Activated T-cell treated with anti-CD3 and anti-CD28 coated beads for 48 hours (primary cell): ENCODE data around the gene RPTOR.

Source experiments
- DNase-seq: peaks from one replicate; pipeline ENCODE4 v3.0.0-alpha.2; 2020; ENCODE audit warnings: low read depth

RPTOR gene

GRCh38 chr17:80930335-80931279, 386.0 kb downstream of the RPTOR start:
- DNase-seq, result no peak

GRCh38 chr17:80931421-80932265, 387.0 kb downstream of the RPTOR start:
- no peak for DNase-seq

GRCh38 chr17:80935526-80935925, 390.9 kb downstream of the RPTOR start:
- no peak for DNase-seq

GRCh38 chr17:80936218-80936617, 391.6 kb downstream of the RPTOR start:
- no peak for DNase-seq

GRCh38 chr17:80936723-80937122, 392.1 kb downstream of the RPTOR start:
- no peak for DNase-seq

GRCh38 chr17:80937462-80938381, 393.1 kb downstream of the RPTOR start:
- no peak for DNase-seq

GRCh38 chr17:80938556-80938955, 393.9 kb downstream of the RPTOR start:
- no peak for DNase-seq

GRCh38 chr17:80939151-80940145, 394.8 kb downstream of the RPTOR start:
- DNase-seq, result no peak

GRCh38 chr17:80940171-80941123, 395.8 kb downstream of the RPTOR start:
- no peak for DNase-seq

GRCh38 chr17:80941171-80941570, 396.5 kb downstream of the RPTOR start:
- DNase-seq, result no peak

- no peak for DNase-seq
Observed at GRCh38 chr17:80941743-80942422, 397.2 kb downstream of the RPTOR start.

GRCh38 chr17:80942423-80943345, 398.0 kb downstream of the RPTOR start:
- DNase-seq, result no peak

GRCh38 chr17:80943346-80944145, 398.9 kb downstream of the RPTOR start:
- DNase-seq, result no peak

GRCh38 chr17:80944326-80944725, 399.7 kb downstream of the RPTOR start:
- DNase-seq, result no peak

- DNase-seq, result no peak
Observed at GRCh38 chr17:80945736-80946135, 401.1 kb downstream of the RPTOR start.

- no peak for DNase-seq
Observed at GRCh38 chr17:80946449-80946848, 401.8 kb downstream of the RPTOR start.
